ENCODE data around the gene PLP2. TPM values are rescaled to one million over a fixed set of nuclear protein-coding genes. Genes with fewer than 3 reads are reported as not detected.

PLP2 gene
- polyA plus RNA-seq, 2 of the 4 experiments (the other 2 are of a cell fraction) = 164 to 209 TPM

DNA sequence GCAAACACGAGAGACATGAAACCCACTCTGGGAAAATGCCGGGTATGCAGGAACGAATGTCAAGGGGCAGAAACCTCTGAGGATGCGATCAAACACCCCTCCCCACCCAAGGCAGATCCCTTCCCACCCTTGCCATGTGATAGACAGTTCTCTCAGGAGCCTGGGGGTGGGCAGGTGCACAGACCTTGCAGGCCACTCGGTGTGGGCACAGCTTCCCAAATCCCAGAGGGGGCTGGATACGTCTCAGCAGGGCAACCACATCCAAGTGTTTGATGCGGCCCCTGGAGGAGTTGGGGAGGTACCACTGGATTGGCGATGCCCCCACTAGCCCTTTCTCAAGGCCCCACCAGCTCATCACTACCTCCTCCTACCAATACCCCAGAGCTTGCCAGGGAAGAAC lies 38.7 kb downstream of the PLP2 start (continued):
- no peak for TF ChIP-seq TP53 (CRISPR knock-in tag; IDR thresholded peaks at IDR 0.05)

DNA sequence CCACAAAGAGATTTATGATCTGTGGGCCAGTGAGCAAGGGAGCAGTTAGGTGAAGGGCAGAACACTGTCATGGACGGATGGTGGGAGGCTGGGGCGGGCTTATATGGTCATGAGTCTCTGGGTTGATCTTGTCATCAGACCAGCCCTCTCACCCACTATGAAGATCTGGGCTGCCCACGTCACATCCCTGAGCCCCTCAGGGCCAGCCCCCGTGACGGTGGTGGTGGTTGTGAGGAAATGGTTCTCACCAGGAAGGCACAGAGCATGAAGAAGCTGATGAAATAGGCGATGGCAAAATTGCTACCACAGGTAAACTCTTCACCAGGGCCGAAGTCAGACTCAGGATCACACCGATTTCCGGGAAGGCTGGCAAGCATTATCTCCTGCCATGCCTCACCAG lies 39.4 kb downstream of the PLP2 start:
- CTCF ChIA-PET = no interaction called here
- H3K9me3 ChIP-seq = no peaks in the 10 kb centered on the region
- no peak for FAIRE-seq

DNA sequence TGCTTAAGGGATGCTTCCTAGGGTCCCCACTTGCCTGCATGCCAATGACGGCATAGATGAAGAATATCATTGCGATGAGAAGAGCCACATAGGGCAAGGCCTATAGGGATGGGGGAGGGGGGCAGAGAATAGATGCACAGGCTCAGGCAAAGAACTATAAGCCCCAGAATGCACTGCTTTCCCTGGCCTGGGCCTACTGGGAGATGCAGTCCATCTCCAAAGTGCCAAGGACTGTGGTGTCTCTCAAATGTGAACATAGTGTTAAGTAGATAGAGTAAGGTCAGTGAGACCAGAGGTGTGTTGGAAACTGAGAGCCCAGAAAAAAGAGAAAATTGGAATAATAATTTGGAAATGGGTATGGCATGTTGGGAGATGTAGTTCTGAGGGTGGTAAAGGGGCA lies 40.5 kb downstream of the PLP2 start:
- CTCF ChIA-PET = no interaction called here
- WGBS (ENCODE audit: missing lambda C conversion rate) = 29% methylated on average over 2 of the region's 2 CpGs

More for the DNA sequence above, 39.4 kb downstream of the PLP2 start:
- Histone ChIP-seq H3K4me2 (no peak overlapping the region), H3K27ac (no peak overlapping the region), H3K4me3 (no peak overlapping the region), H3K4me1 (no peaks in the 10 kb centered on the region)
- ATAC-seq = no peak
- DNase-seq (ENCODE audit: low read depth in 1 of 2, low spot score in 1 of 2) = no peak
- POLR2A ChIA-PET = no interaction called here
- TF ChIP-seq, protein P1, sequence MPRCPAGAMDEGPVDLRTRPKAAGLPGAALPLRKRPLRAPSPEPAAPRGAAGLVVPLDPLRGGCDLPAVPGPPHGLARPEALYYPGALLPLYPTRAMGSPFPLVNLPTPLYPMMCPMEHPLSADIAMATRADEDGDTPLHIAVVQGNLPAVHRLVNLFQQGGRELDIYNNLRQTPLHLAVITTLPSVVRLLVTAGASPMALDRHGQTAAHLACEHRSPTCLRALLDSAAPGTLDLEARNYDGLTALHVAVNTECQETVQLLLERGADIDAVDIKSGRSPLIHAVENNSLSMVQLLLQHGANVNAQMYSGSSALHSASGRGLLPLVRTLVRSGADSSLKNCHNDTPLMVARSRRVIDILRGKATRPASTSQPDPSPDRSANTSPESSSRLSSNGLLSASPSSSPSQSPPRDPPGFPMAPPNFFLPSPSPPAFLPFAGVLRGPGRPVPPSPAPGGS (IDR thresholded peaks at IDR 0.05) = no peak
- no peak for TF ChIP-seq ZC3H11A (IDR thresholded peaks at IDR 0.05)
- no peak for TF ChIP-seq TFCP2L1 (CRISPR knock-in tag; IDR thresholded peaks at IDR 0.05)
- TF ChIP-seq GATA3 (IDR thresholded peaks at IDR 0.05; ENCODE audit: borderline replicate concordance) = no peak
- no peak for TF ChIP-seq CHD2 (IDR thresholded peaks at IDR 0.05; ENCODE audit: low read length, partially characterized antibody)
- TF ChIP-seq, protein P2, sequence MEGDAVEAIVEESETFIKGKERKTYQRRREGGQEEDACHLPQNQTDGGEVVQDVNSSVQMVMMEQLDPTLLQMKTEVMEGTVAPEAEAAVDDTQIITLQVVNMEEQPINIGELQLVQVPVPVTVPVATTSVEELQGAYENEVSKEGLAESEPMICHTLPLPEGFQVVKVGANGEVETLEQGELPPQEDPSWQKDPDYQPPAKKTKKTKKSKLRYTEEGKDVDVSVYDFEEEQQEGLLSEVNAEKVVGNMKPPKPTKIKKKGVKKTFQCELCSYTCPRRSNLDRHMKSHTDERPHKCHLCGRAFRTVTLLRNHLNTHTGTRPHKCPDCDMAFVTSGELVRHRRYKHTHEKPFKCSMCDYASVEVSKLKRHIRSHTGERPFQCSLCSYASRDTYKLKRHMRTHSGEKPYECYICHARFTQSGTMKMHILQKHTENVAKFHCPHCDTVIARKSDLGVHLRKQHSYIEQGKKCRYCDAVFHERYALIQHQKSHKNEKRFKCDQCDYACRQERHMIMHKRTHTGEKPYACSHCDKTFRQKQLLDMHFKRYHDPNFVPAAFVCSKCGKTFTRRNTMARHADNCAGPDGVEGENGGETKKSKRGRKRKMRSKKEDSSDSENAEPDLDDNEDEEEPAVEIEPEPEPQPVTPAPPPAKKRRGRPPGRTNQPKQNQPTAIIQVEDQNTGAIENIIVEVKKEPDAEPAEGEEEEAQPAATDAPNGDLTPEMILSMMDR (IDR thresholded peaks at IDR 0.05) = no peak
- TF ChIP-seq, protein P3, sequence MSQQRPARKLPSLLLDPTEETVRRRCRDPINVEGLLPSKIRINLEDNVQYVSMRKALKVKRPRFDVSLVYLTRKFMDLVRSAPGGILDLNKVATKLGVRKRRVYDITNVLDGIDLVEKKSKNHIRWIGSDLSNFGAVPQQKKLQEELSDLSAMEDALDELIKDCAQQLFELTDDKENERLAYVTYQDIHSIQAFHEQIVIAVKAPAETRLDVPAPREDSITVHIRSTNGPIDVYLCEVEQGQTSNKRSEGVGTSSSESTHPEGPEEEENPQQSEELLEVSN (IDR thresholded peaks at IDR 0.05; ENCODE audit: borderline replicate concordance, low read depth) = no peak
- TF ChIP-seq, protein P4, sequence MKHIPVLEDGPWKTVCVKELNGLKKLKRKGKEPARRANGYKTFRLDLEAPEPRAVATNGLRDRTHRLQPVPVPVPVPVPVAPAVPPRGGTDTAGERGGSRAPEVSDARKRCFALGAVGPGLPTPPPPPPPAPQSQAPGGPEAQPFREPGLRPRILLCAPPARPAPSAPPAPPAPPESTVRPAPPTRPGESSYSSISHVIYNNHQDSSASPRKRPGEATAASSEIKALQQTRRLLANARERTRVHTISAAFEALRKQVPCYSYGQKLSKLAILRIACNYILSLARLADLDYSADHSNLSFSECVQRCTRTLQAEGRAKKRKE (CRISPR knock-in tag; IDR thresholded peaks at IDR 0.05; ENCODE audit: low read depth) = no peak
- no peak for TF ChIP-seq MYC (IDR thresholded peaks at IDR 0.05; ENCODE audit: borderline replicate concordance, low read length)
- TF ChIP-seq SMC3 (IDR thresholded peaks at IDR 0.05) = no peak
- TF ChIP-seq NR3C1 (IDR thresholded peaks at IDR 0.05) = no peak
- TF ChIP-seq EP300 (IDR thresholded peaks at IDR 0.05) = no peak
- 39% methylated on average over 9 of the region's 9 CpGs for WGBS (ENCODE audit: missing lambda C conversion rate)

More for the DNA sequence above, 40.5 kb downstream of the PLP2 start:
- ATAC-seq (no peak), FAIRE-seq (no peak), DNase-seq (ENCODE audit: low read depth in 1 of 2, low spot score in 1 of 2) (no peak)
- POLR2A ChIA-PET = no interaction called here
- H3K4me2 ChIP-seq = no peak overlapping the region
- no peak overlapping the region for H3K4me3 ChIP-seq
- H3K9me3 ChIP-seq = no peaks in the 10 kb centered on the region
- H3K4me1 ChIP-seq = no peaks in the 10 kb centered on the region
- H3K27ac ChIP-seq = no peak overlapping the region
- no peak for TF ChIP-seq MYC (IDR thresholded peaks at IDR 0.05; ENCODE audit: borderline replicate concordance, low read length)
- TF ChIP-seq, protein P5, sequence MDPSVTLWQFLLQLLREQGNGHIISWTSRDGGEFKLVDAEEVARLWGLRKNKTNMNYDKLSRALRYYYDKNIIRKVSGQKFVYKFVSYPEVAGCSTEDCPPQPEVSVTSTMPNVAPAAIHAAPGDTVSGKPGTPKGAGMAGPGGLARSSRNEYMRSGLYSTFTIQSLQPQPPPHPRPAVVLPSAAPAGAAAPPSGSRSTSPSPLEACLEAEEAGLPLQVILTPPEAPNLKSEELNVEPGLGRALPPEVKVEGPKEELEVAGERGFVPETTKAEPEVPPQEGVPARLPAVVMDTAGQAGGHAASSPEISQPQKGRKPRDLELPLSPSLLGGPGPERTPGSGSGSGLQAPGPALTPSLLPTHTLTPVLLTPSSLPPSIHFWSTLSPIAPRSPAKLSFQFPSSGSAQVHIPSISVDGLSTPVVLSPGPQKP (IDR thresholded peaks at IDR 0.05; ENCODE audit: low read depth, low read length) = no peak
- TF ChIP-seq HOXB5 (CRISPR knock-in tag; IDR thresholded peaks at IDR 0.05) = no peak
- no peak for TF ChIP-seq FOSL2 (IDR thresholded peaks at IDR 0.05)
- no peak for TF ChIP-seq FOSL2 (CRISPR knock-in tag; IDR thresholded peaks at IDR 0.05)
- no peak for TF ChIP-seq MAZ (IDR thresholded peaks at IDR 0.05; ENCODE audit: borderline replicate concordance, low read depth, low read length)
- TF ChIP-seq HEYL (CRISPR knock-in tag; IDR thresholded peaks at IDR 0.05) = no peak
- TF ChIP-seq RNF2 (IDR thresholded peaks at IDR 0.05; ENCODE audit: borderline replicate concordance, low read depth) = no peak
- no peak for TF ChIP-seq PHF8 (IDR thresholded peaks at IDR 0.05; ENCODE audit: borderline replicate concordance, low read depth)
- TF ChIP-seq ESRRA (IDR thresholded peaks at IDR 0.05; ENCODE audit: borderline replicate concordance, low read length) = no peak
- no peak for TF ChIP-seq GATA3 (IDR thresholded peaks at IDR 0.05; ENCODE audit: borderline replicate concordance)
- no peak for TF ChIP-seq CBX8 (IDR thresholded peaks at IDR 0.05)
- TF ChIP-seq, protein P4 (CRISPR knock-in tag; IDR thresholded peaks at IDR 0.05; ENCODE audit: low read depth) = no peak
- TF ChIP-seq CBX2 (IDR thresholded peaks at IDR 0.05; ENCODE audit: borderline replicate concordance, low read depth) = no peak
- TF ChIP-seq, protein P6, sequence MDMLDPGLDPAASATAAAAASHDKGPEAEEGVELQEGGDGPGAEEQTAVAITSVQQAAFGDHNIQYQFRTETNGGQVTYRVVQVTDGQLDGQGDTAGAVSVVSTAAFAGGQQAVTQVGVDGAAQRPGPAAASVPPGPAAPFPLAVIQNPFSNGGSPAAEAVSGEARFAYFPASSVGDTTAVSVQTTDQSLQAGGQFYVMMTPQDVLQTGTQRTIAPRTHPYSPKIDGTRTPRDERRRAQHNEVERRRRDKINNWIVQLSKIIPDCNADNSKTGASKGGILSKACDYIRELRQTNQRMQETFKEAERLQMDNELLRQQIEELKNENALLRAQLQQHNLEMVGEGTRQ (IDR thresholded peaks at IDR 0.05) = no peak
- no peak for TF ChIP-seq SREBF2 (IDR thresholded peaks at IDR 0.05)
- TF ChIP-seq ZC3H11A (IDR thresholded peaks at IDR 0.05) = no peak
- no peak for TF ChIP-seq RCOR1 (IDR thresholded peaks at IDR 0.05; ENCODE audit: low read depth, low read length)
- TF ChIP-seq POLR2AphosphoS2 (conservative IDR thresholded peaks at IDR 0.05; ENCODE audit: low read length) = no peak
